ENCODE results near the gene OASL.

DNA sequence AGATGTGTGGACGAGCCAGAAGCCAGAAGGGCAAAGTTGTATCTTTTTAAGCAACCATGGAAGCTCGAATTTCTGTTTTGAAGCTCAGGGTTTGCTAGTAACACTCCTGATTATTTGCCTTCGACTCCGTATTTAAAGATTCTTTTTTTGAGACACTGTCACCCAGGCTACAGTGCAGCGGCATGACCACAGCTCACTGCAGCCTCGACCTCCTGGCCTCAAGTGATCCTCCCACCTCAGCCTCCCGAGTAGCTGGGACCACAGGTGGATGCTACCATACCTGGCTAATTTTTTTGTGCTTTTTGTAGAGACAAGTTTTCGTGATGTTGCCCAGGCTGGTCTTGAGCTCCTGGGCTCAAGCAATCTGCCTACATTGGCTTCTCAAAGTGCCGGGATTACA is 18.7 kb upstream of the OASL start:
- TF ChIP-seq, protein P1, sequence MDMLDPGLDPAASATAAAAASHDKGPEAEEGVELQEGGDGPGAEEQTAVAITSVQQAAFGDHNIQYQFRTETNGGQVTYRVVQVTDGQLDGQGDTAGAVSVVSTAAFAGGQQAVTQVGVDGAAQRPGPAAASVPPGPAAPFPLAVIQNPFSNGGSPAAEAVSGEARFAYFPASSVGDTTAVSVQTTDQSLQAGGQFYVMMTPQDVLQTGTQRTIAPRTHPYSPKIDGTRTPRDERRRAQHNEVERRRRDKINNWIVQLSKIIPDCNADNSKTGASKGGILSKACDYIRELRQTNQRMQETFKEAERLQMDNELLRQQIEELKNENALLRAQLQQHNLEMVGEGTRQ (IDR thresholded peaks at IDR 0.05), result no peak
- TF ChIP-seq, protein P2, sequence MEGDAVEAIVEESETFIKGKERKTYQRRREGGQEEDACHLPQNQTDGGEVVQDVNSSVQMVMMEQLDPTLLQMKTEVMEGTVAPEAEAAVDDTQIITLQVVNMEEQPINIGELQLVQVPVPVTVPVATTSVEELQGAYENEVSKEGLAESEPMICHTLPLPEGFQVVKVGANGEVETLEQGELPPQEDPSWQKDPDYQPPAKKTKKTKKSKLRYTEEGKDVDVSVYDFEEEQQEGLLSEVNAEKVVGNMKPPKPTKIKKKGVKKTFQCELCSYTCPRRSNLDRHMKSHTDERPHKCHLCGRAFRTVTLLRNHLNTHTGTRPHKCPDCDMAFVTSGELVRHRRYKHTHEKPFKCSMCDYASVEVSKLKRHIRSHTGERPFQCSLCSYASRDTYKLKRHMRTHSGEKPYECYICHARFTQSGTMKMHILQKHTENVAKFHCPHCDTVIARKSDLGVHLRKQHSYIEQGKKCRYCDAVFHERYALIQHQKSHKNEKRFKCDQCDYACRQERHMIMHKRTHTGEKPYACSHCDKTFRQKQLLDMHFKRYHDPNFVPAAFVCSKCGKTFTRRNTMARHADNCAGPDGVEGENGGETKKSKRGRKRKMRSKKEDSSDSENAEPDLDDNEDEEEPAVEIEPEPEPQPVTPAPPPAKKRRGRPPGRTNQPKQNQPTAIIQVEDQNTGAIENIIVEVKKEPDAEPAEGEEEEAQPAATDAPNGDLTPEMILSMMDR (IDR thresholded peaks at IDR 0.05), result no peak
